HG02678 (cell line): ENCODE results near the gene OR2T27.
"Not testable (repeated sequence)": the region's sequence is repeated elsewhere in the genome, so short reads cannot be mapped to it uniquely, and the experiment has no call there.

Source experiments
- ATAC-seq: cut with Tn5 transposase; IDR thresholded peaks from one replicate; pipeline ENCODE4 v1.9.1; 2021; ENCODE audit warnings: mild to moderate bottlenecking, moderate library complexity; ENCODE audit not compliant: unreplicated experiment

Gene OR2T27

DNA sequence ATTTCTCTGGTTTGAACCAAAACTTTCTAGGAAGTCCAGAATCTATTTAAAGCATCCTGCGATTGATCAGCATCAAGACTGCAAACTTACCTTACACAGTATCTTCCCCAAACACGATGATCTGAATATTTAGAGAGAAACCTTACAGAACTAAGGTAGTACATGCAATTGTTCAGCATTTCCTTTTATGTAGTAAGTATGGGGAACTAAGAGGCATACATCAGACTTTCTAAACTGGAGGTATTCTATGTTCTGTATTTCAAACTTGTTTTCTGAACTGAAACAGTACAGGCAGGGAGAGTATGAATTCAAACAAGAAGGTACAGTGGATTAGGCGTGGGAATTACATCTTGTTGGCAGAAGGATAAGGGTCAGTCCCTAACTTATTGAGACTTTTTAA, at the start of gene OR2T27:
OR2T27 (minus strand) TSS at position 175 of the 400 bp plus-strand sequence. CDS start 4,644 bp downstream, outside the sequence.
- peak; percentile 33 for ATAC-seq

DNA sequence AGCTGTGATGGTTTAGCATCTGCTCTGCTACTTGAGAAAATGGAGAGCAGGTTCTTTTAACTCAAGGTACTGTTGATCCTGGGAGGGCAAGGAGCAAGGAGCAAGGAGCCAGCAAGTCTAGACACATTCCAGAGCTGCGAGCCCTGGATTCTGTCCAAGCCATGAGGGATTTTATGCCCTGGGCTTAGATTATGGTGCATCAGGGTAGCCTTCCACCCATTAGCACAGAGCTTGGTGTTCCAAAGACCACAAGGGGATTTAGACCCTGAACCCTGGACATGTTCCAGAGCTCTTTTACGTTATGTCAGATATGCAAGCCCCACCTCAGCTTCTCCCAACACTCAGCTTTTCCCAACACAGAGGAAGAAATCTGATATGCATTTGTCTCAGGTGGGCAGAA, 49.3 kb upstream of the OR2T27 start:
- ATAC-seq, result no peak

GRCh38 chr1:248703674-248704073, 48.3 kb upstream of the OR2T27 start:
- no peak for ATAC-seq

- no peak for ATAC-seq
Observed at GRCh38 chr1:248702714-248703113, 47.4 kb upstream of the OR2T27 start, which contains the start of gene OR14I1. Gene OR14I1, minus strand, starts transcription at chr1:248702766.

- no peak for ATAC-seq
Observed at GRCh38 chr1:248699099-248699498, 43.8 kb upstream of the OR2T27 start.

DNA sequence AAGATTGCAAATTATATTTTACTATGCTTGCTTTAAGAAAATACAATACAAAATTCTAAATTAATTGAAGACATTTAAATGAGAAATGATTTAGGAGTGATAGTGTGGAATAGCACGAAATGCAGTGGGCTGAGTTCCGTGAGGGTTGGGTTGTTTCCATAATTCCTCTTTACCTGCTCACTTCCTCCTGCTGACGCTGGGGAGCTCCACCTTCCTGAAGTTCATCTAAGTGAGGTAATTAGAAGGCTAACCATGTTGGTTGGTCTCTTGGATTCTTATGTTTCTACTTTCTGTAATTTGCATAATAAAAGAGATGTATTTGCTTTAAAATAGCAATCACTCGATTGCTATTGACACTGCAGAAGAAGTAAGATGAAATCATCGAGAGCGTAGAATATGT, 42.6 kb upstream of the OR2T27 start:
- no peak for ATAC-seq

DNA sequence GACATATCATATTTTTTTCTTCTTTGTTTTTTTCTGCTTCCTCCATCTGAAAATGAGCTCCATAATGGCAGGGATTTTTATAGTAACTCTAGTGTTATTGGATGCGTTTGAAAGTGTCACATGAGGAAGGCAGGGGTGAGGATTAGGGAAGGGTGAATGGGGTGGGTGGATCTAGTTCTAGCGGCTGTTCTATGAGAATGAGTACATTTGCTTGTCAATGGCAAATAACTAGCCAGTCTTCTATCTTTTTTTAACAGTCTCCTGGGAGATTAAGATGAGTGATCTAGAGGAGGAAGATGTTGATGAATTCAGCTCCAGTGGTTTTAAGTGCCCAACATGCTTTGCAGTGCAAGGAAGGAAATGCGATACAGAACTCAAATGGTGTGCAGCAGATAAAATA, 41.4 kb upstream of the OR2T27 start:
- ATAC-seq, result no peak

DNA sequence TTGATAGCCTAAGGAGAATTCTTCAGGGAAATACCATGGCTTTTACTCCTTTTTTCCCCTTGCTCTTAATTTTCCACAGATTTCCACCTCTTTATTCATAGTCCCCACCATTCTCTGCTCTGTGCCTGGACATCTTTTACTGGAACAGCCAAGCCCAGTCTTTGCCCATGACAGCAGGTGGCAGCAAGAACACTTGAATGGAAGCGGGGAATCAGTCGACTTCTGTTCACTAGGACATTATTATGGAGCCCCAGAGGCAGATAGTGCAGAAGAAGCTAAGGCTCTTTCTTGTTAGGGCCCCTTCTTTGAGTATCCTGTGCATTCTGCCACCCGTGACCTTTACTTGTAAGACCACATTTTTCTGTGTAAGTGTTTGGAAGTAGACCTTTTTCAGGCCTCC, 40.9 kb upstream of the OR2T27 start:
- ATAC-seq, result peak; percentile 55

DNA sequence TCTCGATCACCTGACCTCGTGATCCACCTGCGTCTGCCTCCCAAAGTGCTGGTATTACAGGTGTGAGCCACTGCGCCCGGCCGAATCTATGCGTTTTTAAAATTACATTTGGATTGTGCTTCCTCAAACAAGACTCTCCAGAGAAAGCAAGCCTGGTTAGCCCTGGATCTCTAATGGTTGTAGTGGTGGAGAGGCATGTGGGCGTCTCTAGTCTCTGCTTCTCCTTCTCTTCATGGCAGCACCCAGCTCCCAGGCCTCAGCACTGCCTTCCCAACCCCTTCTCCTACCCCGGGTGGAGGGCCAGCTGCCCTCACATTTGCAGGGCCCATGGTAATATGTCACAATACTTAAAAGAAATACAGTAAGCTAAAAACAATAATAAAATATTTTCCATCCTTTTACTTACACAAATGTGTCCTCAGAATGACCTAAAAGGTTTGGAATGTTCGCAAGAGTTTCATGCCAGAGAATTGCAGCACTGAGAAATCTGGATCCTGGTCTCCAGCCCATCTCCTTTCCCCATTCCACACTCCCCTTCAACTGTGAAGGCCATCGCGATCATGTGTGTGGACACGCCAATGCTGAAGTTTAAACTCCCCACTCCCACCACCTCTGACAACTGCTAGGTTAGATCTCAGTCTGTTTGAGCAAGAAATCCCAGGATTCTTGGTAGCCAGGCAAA, 40.3 kb upstream of the OR2T27 start:
- ATAC-seq, result no peak

- ATAC-seq, result no peak
Observed at GRCh38 chr1:248691567-248692155, 36.3 kb upstream of the OR2T27 start.

DNA sequence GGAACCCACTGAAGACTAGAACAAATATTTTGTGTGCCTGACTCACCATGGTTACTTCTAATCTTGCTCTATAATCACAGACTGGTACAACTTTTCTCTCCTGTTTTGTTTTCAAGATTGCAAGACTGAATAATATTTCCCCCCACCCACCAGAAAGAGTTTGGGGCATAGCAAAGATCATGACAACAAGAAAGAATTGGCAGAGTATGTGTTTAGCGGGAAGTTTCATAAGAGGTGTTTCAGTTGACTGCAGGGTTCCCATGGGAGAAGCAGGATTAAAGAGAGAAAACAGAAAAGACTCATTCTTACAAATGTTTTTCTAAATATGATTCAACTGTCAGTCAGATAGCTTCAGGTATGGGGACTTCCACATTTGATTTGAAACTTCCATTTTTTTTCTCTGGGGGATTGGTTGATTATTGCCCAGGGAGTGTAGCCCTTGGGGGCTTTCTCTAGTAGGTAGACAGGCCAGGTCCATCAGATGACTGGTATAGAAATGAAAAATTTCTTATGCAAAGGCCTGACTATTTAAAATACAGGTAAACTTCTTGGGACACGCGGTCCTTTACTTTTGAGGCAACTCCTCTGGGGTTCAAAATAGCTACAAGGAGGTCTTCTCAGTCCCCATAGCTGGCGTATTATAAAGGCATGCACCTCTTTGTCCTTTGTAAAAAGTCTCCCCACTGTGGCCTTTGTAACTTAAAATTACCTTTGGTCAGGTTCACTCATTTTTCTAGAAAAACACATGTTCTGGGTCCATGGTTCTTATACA, 33.4 kb upstream of the OR2T27 start:
- ATAC-seq, result peak; percentile 79

GRCh38 chr1:248686815-248687214, 31.5 kb upstream of the OR2T27 start:
- peak; percentile 72 for ATAC-seq

DNA sequence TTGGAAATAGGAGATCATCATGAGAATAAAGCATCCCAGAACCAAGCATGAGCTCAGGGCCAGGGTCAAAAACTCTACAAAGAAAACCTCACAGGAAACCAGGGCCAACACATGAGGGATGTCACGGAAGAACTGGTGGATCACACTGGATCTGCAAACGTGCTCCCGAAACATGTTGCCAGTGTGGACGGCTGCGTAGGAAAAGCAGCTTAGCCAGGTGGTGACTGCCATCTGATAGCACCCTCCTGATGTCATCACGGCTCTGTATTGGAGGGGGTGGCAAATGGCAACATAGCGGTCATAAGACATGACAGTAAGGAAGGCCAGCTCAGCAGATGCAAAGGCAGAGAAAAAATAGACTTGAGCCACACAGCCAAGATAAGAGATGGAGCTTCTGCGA, 26.3 kb upstream of the OR2T27 start:
- no peak for ATAC-seq

DNA sequence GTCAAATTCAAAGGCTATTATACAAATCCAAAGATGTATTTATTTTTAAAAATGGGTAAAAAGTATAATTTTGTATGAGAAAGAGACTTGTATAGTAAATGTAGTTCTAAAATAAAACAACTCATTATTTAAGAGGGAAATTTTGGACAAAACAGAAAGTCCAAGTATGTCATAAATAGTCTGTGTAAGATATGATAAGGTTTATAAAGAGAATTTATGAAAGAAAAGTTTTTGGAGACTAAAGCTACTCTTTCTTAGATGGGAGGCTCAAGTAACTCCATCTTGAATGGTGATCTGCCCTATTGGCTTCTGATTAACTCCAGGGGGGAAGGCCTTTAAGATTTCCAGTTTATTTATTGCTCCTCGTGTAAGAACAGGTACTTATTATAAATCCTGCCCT, 14.7 kb upstream of the OR2T27 start:
- no peak for ATAC-seq

DNA sequence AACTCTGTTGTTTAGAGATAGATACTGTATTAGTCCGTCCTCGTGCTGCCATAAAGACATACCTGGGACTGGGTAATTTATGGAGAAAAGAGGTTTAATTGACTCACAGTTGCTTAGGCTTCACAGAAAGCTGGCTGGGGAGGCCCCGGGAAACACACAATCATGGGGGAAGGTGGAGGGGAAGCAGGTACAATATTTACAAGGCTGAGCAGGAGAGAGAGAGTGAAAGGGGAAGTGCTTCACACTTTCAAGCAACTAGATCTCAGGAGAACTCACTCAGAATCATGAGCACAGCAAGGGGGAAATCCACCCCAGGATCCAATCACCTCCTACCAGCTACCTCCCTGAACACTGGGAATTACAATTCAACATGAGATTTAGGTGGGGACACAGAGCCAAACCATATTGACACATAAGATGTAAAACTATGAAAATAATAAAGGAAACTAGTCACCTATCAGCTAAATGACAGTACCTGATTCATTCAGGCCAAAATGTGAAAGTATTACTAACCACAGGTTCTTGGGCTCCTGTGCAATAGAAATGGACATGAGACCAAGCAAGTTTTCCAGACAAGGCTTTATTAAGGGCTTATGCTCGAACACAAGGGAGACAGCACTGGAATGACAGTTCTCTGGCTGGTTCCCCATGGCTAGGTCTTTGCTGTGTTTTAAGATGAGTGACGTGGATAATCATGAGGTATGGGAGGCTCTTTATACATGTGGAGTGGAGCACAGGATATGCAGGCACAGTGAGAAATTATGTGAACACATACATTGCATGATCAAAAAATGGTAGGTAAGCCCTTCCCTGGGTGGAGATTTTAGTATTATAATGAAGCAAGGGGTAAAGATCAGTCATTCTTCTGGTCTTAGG, 8.4 kb upstream of the OR2T27 start:
- ATAC-seq, result peak; percentile 95

- ATAC-seq, result peak; percentile 57
Observed at GRCh38 chr1:248656797-248657196, 1.5 kb upstream of the OR2T27 start.

DNA sequence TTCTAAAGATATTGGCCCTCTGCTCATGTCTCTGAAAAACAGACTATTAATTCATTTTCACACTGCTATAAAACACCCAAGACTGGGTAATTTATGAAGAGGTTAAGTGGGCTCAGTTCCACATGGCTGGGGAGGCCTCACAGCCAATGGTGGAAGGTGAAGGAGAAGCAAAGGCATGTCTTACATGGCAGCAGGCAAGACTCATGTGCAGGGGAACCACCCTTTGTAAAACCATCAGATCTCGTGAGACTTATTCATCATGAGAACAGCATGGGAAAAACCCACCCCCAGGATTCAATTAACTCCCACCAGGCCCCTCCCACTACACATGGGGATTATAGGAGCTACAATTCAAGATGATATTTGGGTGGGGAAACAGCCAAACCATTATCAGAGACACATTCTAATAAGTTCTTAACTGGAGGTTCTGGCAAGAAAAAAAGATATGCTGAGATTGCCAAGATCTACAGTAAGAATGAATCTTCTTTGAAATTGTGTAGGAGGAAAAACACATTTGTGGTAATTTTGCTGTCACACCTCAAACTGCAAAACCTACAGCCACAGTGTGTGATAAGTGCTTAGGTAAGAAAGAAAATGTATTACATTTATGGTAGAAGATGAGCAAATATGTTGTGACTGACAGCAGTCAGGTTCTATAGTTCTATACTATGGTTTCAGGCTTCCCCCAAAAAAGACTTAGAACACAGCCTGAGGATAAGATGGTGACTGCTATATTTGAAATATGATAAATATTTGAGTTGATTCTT, 6.4 kb downstream of the OR2T27 start:
- ATAC-seq, result not testable (repeated sequence)

DNA sequence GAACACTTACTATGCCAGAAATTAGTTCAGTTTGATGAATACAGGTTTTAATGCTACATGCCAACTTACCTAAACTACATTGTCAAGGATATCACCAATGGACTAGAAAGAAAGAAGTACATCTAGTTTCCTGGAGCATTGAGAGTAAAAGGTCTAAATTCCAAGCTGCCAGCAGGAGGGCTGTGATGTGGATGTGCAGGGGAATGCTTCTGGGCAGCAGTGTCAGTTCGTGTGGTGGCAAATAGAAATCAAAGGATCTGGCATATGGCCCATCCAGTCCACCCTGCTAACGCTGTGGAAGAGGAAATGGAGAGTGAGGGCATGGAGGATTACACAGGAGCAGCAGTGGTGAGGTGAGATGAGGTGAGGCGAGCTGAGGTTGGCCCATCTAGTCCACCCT, 10.2 kb downstream of the OR2T27 start, which contains the start of gene OR2T35:
OR2T35 (minus strand) TSS at position 101 of the 400 bp plus-strand sequence. CDS start 6,020 bp downstream, outside the sequence.
- ATAC-seq, result not testable (repeated sequence)

- ATAC-seq, result peak; percentile 68
Observed at GRCh38 chr1:248642971-248643651, 12.2 kb downstream of the OR2T27 start.
